HG02571 (cell line): Measurements from ENCODE around the gene EHMT1.
"Not testable (repeated sequence)": the region's sequence is repeated elsewhere in the genome, so short reads cannot be mapped to it uniquely, and the experiment has no call there.

Experiments used
- ATAC-seq: cut with Tn5 transposase; IDR thresholded peaks from one replicate; pipeline ENCODE4 v1.9.1; 2021; ENCODE audit warnings: mild to moderate bottlenecking, moderate library complexity; ENCODE audit not compliant: unreplicated experiment

EHMT1 gene

DNA sequence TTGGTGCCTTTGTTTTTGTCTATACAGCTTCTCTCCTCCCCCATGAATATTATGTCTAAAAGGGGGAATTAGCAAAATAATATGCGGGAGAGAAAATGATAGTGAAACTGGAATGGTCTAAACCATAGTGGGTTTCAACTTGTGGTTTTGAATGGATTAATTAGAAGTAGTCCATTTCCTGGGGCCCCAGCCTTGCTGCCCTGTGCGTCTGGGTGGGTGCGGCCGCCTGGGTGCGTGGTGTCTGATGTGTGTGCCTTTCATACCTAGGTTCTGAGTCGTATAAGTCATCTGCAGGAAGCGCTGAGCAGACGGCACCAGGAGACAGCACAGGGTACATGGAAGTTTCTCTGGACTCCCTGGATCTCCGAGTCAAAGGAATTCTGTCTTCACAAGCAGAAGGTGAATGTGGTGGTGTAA is 138.8 kb downstream of the EHMT1 start:
- ATAC-seq, result no peak

- no peak for ATAC-seq
Observed at GRCh38 chr9:137758067-137758466, 139.3 kb downstream of the EHMT1 start.

DNA sequence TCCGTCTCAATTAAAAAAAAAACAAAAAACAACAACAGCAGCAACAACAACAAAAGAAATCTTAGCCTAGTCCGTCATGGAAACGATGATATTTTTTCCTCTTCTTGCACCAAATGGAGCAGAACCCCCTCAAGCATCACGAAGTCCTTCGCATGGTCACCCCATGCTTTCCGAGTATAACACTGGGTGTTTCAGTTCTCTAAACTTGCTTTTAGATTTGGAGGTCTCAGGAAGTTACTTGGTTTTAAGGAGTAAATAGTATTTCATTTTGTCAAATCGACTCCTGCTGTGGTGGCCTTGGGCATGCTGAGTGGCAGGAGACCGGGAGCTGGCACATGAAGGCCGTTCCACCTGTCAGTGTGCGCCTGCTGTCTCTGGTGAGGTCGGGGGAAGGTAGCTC is 140.3 kb downstream of the EHMT1 start:
- no peak for ATAC-seq

DNA sequence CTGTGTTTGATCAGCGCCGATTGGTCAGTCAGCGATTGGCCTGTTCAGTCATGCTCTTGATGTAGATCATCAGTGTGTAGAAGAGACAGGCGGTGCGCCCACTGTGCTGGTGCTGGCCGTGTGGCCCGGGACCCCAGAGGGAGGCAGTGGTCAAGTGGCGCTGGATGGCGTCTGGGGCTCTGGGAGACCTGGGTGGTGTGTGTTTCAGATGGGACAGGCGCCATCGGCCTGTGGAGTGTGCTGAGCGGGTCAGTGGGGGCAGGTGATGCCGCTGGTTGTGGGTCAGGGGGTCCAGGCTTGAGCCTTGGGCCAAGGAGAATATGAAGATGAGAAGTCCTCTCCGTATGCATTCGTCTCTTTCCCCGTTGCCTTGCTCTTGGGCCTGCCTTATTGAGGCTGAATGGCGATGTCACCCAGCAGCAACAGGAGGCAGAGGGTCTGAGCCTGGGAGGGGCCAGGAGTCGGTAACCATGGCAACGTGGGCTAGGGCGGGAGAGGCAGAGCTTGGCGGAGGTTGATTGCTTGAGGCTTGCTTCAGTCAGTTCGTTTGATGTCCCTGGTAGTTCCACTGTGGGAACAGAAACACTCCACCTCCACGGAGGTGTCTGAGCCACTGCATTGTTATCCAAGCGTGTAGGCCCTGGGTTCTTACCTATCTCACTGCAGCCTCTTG is 141.0 kb downstream of the EHMT1 start:
- no peak for ATAC-seq

DNA sequence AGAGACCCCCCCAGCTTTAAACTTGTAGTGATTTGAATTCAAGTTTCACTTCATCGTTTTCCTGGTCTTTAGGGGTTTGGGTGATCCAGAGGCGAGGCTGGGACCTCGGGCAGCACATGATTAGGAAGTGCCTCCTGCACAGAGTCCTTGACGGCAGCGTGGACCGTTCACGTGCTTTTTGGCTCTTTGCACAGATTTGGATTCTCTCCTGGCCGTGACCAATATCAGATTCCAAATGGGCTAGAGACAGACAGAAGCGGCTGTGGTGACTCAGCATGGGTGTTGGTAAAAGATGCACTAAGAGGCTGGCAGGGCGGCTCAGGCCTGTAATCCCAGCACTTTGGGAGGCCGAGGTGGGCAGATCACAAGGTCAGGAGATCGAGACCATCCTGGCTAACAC is 141.6 kb downstream of the EHMT1 start:
- no peak for ATAC-seq

DNA sequence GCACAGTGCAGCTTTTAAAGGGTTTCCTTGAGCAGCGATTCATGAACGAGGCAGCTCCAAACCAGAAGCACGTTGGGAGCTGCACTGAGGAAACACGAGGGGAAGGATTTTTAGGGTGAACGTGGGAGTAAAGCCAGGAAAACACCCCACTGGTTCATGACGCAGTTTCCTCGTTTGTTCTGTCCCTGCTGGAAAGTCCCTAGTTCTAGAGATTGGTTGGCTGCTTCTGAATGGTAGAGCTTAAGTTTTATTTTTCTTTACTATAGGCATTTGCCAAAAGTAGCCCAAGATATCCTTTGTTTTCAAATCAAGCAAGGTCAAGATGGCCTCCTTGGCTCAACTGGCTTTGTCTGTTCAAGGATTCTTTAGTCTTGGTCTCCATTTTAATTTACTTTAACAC is 142.2 kb downstream of the EHMT1 start:
- no peak for ATAC-seq

DNA sequence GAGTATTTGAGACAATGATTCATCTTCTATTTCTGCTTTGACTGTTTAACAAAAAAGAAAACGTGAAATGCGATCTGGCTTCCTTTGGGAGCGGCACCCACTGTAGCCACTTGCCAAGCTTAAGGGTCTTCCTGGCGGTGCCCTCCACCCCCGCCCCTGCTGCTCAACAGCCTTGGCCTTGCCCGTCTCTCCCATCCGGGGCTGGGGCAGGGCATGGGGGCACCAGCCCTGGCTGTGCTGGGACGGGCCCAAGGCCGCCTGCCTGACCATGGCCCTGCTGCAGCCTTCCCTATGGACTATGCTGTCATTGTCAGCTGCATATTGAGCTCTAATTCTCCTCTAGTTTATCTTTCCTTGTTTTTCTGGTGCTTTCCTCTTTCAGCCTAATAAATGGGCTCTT is 143.0 kb downstream of the EHMT1 start:
- no peak for ATAC-seq

- ATAC-seq, result peak; percentile 63
Observed at GRCh38 chr9:137762414-137763061, 143.7 kb downstream of the EHMT1 start.

DNA sequence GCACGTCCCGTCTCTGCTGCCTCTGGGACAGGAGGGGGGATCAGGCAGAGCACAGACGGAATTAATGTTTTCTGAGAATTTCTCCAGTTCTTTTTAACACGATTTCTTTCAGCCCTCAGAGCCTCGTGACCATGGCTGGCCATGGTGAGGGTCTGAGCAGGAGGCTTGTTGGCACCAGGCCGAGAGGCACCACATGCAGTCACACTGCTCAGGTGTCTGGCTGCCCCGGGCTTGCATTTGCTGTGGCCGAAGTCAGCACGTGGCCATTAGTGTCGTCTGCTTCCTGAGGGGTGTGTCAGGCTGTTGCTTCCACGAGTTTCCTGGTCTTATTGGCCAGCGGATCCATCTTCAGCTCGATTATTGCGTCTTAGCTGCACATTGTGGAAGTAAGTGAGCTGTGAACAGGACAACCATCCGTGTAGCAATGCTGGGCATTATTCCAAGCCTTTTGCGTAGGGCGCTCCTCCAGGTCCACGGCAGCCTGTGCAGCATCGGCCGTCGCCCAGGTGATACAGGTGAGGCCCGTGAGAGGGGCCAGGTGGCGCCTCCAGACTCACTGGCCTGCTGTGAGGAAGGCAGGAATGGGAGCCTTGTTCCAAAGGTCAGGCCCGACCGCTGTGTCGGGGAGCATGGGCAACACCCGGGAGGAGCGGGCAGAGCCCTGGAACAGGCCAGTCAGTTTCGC is 144.6 kb downstream of the EHMT1 start:
- no peak for ATAC-seq

GRCh38 chr9:137764171-137764671 is 145.4 kb downstream of the EHMT1 start:
- ATAC-seq, result no peak

DNA sequence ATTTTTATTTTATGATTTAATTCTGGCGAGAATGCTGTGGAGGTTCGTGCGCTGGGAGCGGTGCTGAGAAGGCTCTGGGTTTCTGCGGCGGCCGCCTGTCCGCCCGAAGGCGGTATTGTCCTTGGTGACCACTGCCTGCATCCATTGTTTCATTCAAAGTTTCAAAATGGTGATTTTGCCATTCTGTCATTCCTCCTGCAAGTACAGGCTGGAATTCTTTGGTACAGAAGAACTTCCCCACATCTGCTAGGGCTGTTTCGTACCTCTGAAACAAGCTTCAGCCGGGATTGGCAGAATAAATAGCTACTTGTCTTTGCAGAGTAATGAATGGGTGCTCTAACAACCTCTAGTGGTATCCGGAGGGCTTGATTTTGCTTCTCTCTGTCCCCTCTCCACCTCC is 146.2 kb downstream of the EHMT1 start:
- no peak for ATAC-seq

GRCh38 chr9:137765536-137765935 is 146.7 kb downstream of the EHMT1 start:
- no peak for ATAC-seq

DNA sequence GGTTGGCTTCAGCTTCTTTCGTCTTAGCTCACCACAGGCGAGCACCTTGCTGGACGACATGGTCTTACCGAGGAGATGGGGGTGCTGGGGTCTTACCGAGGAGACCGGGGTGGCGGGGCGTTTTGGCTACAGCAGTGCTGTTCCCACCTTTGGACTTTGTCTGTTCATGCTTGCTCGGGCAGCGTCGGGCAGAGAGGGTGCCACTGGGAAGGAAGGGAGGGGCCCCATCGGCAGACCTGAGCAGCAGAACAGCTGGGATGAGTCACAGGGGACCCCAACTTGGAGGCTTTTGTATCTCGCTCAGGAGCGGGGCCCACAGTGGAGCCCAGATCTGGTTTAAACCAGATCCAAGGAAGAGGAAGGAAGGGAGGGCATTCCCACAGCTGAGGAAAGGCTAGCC is 152.8 kb downstream of the EHMT1 start:
- no peak for ATAC-seq

DNA sequence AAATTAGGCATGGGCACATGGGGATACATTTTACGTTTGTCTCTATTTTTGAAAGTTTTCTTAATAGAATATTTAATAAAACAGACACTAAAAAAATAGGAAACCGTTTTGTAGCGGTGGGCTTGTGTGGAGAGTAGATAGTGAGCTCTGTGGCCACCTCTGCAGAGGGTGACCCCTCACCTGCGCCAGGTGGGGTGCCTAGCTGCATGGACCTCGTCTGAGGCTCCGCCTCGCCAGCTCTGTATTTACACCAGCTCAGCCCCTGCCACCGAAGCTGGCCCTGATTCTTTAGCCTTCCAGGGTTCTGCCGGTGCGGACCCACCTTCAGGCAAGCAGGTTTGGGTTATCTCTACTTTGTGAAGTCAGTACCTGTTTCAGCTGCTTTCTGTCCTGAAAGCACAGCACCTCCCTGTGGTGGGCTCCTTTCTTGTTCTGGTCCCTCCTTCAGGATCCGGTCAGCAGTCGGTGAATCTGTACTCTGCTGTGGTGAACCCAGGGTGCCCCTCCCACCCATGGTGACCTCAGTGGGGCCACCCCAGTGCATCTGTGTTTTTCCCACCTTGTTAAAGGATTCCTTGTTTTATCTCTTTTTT is 153.6 kb downstream of the EHMT1 start:
- no peak for ATAC-seq

GRCh38 chr9:137774775-137775386 is 156.1 kb downstream of the EHMT1 start:
- no peak for ATAC-seq

- no peak for ATAC-seq
Observed at GRCh38 chr9:137776306-137776995, 157.6 kb downstream of the EHMT1 start.

DNA sequence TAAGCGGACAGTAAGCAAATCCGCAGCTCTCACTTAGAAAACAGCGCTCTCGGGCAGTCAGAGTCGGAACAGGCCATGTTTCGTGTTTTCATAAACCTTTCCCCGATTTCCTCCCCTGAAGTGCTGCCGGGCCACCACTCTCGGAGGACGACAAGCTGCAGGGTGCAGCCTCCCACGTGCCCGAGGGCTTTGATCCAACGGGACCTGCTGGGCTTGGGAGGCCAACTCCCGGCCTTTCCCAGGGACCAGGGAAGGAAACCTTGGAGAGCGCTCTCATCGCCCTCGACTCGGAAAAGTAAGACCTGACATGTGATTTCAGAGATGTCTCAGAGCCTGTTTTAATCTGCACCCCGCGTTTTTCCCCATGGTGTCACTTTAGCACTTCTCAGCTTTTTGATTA is 159.0 kb downstream of the EHMT1 start:
- no peak for ATAC-seq

DNA sequence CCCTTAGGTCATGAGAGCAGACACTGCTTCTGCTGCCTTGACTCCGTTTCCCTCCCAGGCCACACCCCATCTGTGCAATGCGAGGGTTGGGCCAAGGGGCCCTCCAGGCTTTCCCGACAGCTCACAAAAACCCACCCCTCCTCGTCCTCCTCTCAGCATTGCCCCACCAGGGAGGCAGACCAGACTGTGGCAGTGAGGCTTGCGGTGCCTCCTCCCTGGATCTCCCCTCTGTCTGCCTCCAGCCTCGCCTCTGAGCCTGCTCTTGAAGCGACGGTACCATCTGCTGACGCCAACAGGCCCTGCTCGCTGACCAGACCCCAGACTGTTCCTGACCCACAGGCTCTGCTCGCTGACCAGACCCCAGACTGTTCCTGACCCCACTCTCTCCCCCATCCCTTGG is 159.5 kb downstream of the EHMT1 start:
- ATAC-seq, result no peak

DNA sequence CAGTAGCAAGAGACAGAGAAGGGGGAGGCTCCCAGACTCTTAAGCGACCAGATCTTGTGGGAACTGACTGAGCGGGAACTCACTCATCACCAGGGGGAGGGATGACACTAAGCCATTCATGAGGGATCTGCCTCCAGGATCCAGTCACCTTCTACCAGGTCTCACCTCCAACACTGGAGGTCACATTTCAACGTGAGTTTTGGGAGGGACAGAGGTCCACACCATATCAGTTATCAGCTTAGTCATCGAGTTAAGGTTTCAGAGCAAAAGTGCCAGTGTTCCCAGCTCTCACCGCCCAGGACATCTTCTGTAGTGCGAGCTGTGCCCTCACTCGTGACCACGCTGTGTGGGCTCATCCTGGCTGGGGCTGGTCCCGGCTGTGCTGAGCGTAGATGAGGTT is 160.1 kb downstream of the EHMT1 start:
- ATAC-seq, result no peak

DNA sequence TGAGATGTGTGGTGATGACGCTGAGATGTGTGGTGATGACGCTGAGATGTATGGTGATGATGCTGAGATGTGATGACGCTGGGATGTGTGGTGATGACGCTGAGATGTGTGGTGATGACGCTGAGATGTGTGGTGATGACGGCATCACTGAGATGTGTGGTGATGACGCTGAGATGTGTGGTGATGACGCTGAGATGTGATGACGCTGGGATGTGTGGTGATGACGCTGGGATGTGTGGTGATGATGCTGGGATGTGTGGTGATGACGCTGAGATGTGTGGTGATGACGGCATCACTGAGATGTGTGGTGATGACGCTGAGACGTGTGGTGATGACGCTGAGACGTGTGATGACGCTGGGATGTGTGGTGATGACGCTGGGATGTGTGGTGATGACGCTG is 161.2 kb downstream of the EHMT1 start:
- not testable (repeated sequence) for ATAC-seq
